GM10266 (cell line): ENCODE data around the gene PUDP.
A peak's percentile ranks its signal among the peaks of the same experiment; 100 is the strongest.

Experiments used
- DNase-seq: peaks from one replicate; pipeline ENCODE4 v3.0.0; 2012; ENCODE audit errors: extremely low spot score
- CTCF ChIP-seq: IDR thresholded peaks from 2 replicates; pipeline ENCODE4 v1.5.1; 2012; ENCODE audit warnings: mild to moderate bottlenecking, low read depth; ENCODE audit not compliant: control insufficient read depth, insufficient read depth; ENCODE audit errors: missing control alignments

The PUDP gene

GRCh38 chrX:7147978-7148854 is at the start of gene PUDP:
TSS of gene PUDP (minus strand) at chrX:7148153. CDS start at chrX:7148113, 40 bp downstream.
- no peak for TF ChIP-seq CTCF
- peak; percentile 91 for DNase-seq

- TF ChIP-seq CTCF, result no peak
- DNase-seq, result no peak
Measured at GRCh38 chrX:7194606-7195005, 46.7 kb upstream of the PUDP start.

- no peak for TF ChIP-seq CTCF
- no peak for DNase-seq
Measured at GRCh38 chrX:7192871-7193270, 44.9 kb upstream of the PUDP start.

GRCh38 chrX:7191681-7192110 is 43.7 kb upstream of the PUDP start:
- TF ChIP-seq CTCF, result peak; percentile 14
- DNase-seq, result no peak

- DNase-seq, result no peak
- TF ChIP-seq CTCF, result no peak
Measured at GRCh38 chrX:7190157-7190556, 42.2 kb upstream of the PUDP start.

- no peak for TF ChIP-seq CTCF
- DNase-seq, result no peak
Measured at GRCh38 chrX:7188672-7189071, 40.7 kb upstream of the PUDP start.

- no peak for DNase-seq
- no peak for TF ChIP-seq CTCF
Measured at GRCh38 chrX:7184816-7185215, 36.9 kb upstream of the PUDP start.
